HK-2 (cell line): ENCODE measurements around the gene DRC3.
"Not testable (repeated sequence)": the region's sequence is repeated elsewhere in the genome, so short reads cannot be mapped to it uniquely, and the experiment has no call there.

Source experiments
- DNase-seq: peaks from one replicate; pipeline ENCODE4 v3.0.0-alpha.2; 2018; ENCODE audit not compliant: unreplicated experiment

The DRC3 gene

GRCh38 chr17:17994271-17995069, 21.8 kb downstream of the DRC3 start:
- no peak for DNase-seq

GRCh38 chr17:17995887-17996286, 23.2 kb downstream of the DRC3 start:
- not testable (repeated sequence) for DNase-seq

GRCh38 chr17:17998934-17999333, 26.3 kb downstream of the DRC3 start:
- DNase-seq: no peak

- no peak for DNase-seq
Observed at GRCh38 chr17:17999364-18000029, 26.8 kb downstream of the DRC3 start.

GRCh38 chr17:18000030-18000408, 27.4 kb downstream of the DRC3 start:
- no peak for DNase-seq

GRCh38 chr17:18002171-18002570, 29.5 kb downstream of the DRC3 start:
- DNase-seq: no peak

GRCh38 chr17:18004345-18004744, 31.7 kb downstream of the DRC3 start:
- no peak for DNase-seq

- DNase-seq: no peak
Observed at GRCh38 chr17:18004884-18005305, 32.2 kb downstream of the DRC3 start.

GRCh38 chr17:18005496-18005895, 32.8 kb downstream of the DRC3 start:
- DNase-seq: no peak

- no peak for DNase-seq
Observed at GRCh38 chr17:18006495-18007239, 34.0 kb downstream of the DRC3 start.

- DNase-seq: no peak
Observed at GRCh38 chr17:18008496-18009268, 36.0 kb downstream of the DRC3 start.

GRCh38 chr17:18009609-18010420, 37.2 kb downstream of the DRC3 start:
- no peak for DNase-seq

- DNase-seq: no peak
Observed at GRCh38 chr17:18011286-18011685, 38.6 kb downstream of the DRC3 start.

- no peak for DNase-seq
Observed at GRCh38 chr17:18014006-18014405, 41.3 kb downstream of the DRC3 start.

GRCh38 chr17:18015593-18015992, 42.9 kb downstream of the DRC3 start:
- DNase-seq: no peak

- DNase-seq: no peak
Observed at GRCh38 chr17:18016426-18016825, 43.8 kb downstream of the DRC3 start.

GRCh38 chr17:18017958-18018357, 45.3 kb downstream of the DRC3 start:
- DNase-seq: no peak

GRCh38 chr17:18018411-18018921, 45.8 kb downstream of the DRC3 start:
- no peak for DNase-seq

- no peak for DNase-seq
Observed at GRCh38 chr17:18019838-18020154, 47.1 kb downstream of the DRC3 start.

GRCh38 chr17:18020971-18021370, 48.3 kb downstream of the DRC3 start:
- DNase-seq: no peak

- DNase-seq: no peak
Observed at GRCh38 chr17:18021372-18021771, 48.7 kb downstream of the DRC3 start.
